Hematopoietic multipotent progenitor cell treated with erythropoietin and hydrocortisone succinate and interleukin-3 and kit ligand, for 4 days (in vitro differentiated cells): Measurements from ENCODE around the gene NPVF.
A peak's percentile ranks its signal among the peaks of the same experiment; 100 is the strongest.

Source experiments
- DNase-seq: peaks from one replicate; pipeline ENCODE4 v3.0.0-alpha.2; 2015

NPVF gene

DNA sequence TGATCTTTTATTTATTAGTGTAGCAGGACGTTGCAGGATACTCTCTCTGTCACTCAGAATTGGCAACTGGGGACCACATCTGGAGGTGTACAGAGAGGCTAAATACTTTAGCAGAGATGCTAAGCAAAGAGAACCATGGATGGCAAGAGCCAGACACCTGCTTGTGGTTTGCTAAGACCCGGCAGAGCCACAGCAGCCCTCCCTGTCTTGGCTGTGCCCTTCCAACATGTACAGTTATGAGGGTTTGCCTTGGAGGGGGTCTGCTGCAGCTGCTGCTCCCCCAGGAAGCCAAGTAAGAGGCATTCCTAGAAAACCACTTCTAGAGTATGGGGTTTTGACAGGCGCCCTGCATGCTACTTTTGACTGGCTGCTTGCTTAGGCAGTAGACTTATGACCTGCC lies 5.1 kb downstream of the NPVF start:
- DNase-seq, result no peak

DNA sequence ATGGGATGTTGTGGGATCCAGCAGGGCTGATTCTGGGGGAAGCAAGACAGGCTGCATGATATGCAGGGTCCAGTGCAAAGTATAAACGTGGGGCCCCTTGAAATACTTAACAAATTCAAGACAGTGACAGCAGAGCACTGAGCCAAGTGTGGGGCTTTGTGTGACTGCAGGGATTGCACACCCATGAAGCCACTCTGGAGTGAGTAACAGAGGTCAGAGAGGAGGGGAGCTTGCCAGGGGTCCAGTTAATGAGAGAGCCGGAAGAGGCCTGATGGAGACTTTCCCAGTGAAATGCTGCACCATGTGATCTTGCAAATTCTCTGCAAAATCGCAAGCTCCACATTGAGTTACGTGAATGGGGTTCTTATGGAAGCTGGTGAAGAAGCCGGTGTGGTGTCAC lies 5.6 kb downstream of the NPVF start:
- no peak for DNase-seq

DNA sequence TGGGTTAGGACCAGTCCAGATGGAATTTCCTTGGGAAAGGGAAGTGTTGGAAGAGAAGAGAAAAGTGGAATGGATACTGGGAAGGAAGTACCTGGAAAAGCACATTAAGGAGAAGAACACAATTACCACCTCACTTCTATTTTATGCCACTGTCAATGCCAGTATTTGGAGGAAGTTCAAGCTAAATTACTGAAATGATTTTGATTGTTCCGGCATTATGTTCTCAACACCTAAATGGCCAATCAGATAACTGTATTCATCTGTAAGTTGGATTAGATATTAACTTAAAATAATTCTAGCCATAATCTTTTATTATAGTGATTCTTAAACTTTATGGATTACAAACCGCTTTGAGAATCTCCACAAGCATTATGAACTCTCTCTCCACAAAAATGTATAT lies 7.3 kb downstream of the NPVF start:
- no peak for DNase-seq

DNA sequence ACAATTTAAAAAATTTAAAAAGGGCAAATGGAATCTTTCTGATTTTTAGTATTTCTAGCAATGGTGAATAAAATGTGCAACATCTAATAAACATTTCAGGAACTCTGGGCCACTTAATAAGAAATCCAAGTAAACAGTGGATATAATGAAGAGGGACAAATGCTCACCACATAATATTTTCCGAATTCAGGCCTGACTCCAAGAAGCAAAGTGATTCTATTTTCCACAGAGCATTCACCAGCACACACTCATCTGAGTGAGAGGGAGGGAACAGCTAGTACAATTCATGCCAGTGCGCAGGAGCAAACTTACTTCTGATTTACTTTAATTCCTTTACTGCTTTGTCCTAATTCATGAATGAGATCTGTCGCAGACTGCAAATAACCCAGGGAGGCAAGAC lies 10.1 kb downstream of the NPVF start:
- DNase-seq, result no peak

DNA sequence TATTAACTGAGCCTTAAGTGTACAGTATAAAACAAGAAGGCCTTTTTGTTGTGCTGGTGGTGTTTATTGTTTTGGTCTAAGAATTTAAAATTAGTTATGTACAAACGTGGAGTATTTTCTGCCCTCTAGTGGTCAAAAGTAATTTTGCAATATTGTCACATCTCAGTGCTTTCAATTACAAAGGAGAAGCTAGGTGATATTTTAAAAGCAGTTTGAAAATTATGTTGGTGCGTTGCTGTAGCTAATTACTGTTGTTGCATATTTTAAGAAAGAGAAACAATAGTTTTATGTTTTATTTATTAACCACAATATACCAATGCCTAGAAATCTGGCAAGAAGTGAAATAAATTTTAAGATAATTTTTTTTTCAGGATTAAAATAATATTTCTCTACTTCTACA lies 11.4 kb downstream of the NPVF start:
- DNase-seq, result peak; percentile 78

DNA sequence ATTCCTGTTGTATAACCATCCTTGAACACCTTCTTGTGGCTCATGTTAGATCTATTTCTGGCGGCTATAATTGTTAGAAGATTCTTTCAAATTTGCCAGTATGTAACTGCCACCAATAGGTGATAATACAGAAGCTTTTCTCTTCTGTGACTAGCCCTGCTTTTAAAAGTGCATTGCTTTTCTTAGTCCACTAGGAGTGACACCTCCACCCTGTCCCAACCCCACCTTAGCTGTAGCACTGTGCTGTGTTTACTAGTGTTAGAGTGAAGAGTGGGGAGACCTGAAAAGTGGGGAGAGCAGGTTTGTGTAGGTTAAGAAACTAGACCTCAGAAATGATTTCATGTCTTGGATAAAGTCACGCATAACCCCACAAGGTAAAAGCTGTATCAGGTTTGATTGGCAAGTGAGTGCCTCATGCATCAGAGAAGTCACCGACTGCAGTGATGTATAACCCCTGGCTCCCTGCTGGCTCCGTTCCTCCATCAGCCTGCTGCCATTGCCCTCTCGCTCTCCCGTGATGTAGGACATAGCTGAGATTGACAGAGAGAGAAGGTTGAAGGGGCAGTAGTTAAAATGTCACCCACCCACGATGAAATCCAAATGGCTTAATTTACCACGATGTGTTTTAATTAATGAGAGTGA lies 12.5 kb downstream of the NPVF start:
- DNase-seq, result peak; percentile 4

DNA sequence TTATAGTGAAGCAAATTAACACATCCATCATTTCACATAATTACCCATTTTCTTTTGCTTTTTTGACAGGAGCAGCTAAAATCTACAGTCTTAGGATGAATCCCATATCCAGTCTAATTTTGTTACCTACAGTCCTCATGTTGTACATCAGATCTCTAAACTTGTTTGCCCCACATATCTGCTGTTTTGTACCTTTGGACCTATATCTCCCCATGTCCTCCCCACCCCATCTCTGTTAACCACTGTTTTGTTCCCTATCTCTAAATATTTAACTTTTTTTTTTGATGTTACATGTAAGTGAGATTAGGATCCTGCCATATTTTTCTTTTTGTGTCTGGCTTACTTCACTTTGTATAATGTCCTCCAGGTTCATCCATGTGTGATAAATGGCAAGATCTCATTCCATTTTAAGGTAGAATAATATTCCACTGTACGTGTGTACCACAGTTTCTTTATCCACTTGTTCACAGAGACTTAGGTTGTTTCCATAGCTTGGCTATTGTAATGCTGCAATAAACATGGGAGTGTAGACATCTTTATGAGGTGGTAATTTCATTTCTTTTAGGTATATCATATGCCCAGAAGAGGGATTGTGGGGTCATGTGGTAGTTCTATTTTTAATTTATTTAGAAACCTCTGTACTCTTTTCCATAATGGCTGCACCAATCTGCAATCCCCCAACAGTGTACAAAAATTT lies 19.6 kb downstream of the NPVF start:
- no peak for DNase-seq

DNA sequence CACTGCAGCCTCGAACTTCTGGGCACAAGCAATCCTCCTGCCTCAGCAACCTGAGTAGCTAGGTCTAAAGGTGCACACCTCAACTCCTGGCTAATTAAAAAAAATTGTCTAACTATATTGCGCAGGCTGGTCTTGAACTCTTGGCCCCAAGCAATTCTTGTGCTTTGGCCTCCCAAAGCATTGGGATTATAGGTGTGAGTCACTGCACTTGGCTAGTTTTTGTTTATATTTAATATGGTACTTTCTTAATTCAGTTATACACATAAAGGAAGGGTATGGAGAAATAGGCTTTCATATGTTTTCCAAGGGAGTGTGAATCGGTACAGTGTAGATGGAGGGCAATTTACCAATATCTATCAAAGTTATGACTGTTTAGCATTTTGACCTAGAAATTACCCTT lies 20.4 kb downstream of the NPVF start:
- no peak for DNase-seq

DNA sequence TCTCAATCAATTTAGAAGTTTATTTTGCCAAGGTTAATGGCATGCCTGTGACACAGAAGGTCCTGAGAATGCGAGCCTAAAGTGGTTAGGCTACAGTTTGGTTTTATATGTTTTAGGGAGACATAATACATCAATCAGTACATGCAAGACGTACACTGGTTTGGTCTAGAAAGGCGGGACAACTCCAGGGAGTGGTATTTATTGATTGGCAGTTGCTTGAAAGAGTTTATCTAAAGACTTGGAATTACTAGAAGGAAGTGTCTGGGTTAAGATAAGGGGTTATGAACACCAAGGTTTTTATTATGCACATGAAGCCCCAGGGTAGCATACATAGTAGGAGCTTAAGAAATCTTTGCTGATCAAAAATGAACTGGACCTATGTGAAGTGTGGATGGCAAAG lies 21.5 kb downstream of the NPVF start:
- peak; percentile 42 for DNase-seq

DNA sequence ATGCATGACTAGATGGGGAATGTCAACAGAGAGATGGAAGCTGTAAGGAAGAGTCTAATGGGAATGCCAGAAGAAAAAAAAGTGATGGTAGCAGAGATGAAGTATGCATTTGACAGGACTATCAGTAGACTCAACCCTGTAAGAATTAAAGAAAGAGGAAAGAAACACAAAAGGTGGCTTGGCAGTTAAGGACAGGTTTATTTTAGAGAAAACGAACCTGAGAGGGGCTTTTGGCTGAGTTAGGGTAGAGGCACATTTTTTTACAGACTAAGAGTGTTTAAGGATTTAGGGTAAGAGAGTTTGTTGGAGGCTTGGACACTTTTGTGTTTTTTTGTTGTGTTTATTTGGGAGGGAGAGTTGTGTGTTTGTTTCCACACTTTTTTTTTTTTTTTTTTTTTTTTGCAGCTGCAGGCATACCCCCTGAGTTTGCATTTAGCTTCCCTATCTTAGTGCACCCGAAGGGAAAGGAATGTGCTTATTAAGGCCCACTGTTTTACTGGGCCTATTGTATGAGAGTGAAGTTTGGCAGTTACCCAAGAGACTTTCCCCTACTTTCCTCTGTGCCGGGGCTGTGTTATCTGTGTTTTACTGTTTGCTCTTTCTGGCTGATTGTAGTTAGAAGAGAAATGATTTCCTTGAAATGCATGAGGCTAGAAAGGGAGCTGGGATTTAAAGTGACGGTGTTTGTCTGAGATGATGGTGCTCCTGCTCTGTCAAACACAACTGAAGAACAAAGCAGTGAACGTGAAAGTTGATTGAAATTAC lies 32.0 kb downstream of the NPVF start:
- DNase-seq, result peak; percentile 60

DNA sequence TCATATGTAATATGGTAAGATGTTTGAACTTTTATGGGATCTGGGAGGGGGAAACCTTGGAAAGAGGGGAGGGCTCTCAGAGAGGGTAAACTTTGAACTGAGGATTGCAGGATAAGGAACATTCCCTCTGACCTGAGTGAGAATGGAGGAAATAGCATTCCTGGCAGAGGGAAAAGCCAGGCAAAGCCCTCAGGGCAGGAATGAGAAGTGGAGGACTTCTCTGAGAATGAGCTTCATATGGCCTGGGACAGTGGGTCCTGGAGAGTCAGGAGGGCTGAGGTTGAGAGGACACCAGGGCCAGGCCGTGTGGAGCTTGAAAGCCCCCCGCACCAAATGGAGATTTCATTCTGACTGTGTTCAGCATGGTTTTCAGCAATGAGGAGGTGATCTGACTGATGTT lies 34.2 kb downstream of the NPVF start:
- DNase-seq, result no peak

DNA sequence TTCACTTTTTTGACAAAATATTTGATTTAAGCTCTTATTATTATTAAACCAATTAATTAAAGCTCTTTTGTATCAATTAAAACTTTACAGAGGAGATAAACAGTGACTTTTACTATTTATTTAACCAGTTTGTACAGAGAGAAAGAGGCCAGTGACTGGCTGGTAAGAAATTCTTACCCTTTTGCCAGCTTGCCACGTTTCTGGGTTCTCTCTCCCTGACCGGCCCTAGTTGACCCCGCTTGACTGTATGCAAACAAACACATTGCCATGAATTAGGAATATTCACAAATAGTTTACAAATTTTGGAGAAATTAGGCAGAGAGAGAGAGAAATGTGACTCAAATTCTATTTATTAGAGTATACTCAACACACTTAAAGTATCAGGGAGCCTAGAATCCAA lies 36.2 kb downstream of the NPVF start:
- no peak for DNase-seq

DNA sequence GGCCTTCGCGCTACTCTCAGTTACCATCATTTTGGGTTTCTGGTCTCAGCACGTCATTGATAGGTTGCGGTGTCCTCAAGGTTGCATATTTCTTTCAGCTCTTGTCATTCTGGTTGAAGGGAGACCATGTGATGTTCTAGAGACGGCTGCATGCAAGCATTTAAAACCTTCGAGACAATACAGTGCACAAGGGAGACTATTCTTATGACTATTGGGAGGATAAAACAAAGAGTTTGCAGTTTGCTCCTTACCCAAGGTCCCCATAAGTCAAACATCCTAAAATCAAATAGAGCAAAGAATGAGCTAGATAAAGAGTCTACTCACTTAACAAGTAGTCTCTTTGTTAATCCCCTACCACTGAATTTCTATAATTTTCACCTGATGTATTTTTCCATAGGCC lies 39.1 kb downstream of the NPVF start:
- no peak for DNase-seq

DNA sequence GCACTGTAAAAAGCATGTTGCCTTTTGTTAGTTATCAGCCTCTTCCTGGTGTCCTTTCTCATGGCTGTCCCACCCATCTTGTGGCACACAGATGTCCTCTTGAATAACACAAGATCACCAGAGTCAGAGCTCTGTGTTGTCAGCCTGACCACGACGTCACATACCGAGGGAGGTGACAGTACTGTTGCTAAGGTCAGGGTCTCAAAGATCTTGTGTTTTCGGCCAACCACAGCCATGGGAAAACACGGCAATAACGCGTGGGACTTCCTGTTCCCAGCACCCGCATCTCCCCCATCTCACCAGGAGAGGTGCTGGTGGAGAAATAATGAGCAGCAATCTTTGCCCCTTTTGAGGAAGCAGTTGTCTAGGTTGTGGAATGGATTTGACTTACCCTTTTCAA lies 40.4 kb downstream of the NPVF start:
- DNase-seq, result peak; percentile 33

DNA sequence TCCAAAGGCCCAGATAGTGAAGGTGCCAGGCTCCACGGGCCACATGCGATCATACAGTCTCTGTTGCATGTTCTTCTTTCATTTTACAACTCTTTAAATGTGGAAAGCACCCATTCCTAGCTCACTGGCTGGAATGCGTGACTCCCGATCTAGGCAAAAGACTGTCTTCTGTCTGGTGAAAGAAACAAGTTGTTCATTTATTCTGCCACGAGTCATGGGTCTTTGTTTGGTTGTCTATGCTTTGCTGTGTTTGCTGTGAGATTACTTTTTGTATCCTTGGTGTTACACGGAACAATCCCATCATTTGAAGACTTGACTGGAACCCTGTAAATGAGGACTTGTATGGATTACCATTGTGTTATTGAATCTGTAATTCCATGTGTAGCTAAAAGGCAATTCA lies 41.9 kb downstream of the NPVF start:
- no peak for DNase-seq

DNA sequence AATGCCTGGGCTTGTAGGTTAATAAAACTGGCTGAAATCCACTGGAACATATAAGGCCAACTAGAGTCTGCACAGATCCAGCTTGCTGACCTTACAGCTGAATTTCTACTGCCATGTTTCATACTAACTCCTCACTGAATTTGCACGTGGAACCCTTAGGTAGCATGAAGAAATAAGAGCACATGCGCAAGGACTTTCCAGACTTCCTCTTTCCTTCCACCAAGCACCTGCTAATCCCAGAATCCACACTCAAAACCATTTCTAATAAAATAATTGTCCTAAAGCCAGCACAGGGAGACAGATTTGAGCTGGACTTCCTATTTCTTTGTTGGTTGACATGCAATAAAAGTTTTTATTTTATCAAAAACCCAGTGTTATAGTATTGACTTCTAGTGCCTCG lies 46.8 kb downstream of the NPVF start:
- DNase-seq, result no peak

DNA sequence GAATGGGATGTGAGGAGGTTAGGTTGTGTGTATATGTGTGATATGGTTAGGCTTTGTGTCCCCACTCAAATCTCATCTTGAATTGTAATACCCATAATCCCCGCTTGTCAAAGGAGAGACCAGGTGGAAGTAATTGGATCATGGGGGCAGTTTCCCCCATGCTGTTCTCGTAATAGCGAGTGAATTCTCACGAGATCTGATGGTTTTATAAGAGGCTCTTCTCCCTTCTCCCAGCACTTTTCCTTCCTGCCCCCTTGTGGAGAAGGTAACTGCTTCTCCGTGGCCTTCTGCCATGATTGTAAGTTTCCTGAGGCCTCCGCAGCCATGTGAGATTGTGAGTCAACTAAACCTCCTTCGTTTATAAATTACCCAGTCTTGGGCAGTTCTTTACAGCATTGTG lies 47.3 kb downstream of the NPVF start:
- DNase-seq, result no peak

DNA sequence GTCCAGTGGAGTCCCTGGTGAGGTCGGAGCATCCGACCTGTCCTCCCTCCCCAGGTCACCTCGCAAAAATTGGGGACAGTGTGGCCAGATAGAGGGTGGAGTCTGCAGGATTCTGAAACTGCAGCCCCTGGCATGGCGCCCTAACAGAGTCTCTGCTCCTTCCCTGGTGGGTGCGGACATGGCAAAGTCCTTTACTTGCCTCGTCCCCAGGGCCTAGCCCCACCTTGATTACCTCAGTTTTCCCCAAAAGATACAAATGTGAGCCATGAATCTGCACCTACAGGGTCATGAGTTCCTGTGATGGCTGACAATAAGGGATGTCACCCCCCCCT lies 47.7 kb downstream of the NPVF start:
- no peak for DNase-seq

DNA sequence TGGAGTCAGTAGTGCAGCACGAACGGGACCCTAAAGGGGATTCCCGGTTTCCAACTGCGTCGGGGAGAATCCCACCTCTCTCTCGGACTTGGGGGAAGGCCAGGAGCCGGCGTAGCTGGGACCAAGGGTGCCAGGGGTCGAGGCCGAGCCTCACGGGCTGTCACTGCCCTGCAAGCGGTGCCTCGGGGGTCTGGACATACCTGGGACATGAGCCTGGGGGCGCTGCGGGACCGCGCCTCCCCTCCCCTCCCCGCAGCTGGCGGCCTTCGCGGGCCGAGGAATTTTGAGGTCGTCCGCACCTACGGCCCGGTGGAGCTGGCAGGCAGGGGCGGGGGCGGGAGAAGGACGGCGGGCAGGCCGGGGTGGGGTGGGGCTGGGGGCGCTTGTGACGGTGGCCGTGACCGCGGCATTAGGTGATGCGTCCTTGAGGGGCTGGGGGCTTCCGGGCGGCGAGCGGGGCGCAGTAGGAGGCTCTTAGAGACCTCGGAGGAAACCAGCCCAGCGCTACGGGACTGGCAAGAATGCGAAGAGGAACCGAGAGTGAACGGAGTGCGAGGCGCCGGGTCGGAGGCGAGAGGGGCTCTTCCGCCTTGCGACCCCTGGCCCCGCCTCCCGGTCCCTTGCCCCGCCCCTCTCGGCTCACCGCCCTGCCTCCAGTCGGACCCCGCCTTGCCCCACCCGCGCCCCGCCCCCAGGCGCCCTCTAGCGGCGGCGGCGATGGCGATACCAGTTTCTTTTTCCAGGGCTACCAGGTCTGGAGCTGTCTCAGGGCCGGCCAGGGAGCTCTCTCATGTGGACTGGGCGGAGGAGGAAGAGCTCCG lies 48.3 kb downstream of the NPVF start:
- peak; percentile 95 for DNase-seq

DNA sequence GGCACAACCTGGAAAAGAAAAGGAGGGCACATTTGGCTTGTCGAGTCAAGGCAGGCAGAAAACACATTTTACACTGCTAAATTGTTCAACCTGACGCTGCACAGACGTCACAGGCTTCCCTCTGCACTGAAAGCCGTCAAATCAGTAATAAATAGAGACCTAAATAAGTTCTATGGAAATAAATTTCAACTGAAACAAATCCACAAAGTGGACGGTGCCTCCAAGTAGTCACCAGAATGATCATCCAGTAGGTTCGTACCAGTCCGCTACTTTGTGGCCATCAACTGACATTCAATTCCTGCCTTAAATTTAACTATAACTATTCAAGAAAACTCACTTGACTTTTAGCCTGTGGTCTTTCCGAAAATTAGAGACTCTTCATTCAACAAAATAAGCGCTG lies 49.0 kb downstream of the NPVF start:
- no peak for DNase-seq
